BJ (cell line): ENCODE data around the gene F2. TPM values are rescaled to one million over a fixed set of nuclear protein-coding genes. Genes with fewer than 3 reads are reported as not detected.

Experiments
- CTCF ChIA-PET: fragments of 350-600 bp; formaldehyde crosslinking; extraction: SDS; loops from one replicate; lab custom pipeline; 2021; ENCODE audit warnings: antibody characterized with exemption, inconsistent platforms; lab: Yijun Ruan, JAX
- POLR2A ChIA-PET: fragments of 300-600 bp; sonication (Branson Sonifier 250); formaldehyde crosslinking; extraction: SDS; loops from one replicate; lab custom pipeline; 2021; ENCODE audit warnings: antibody characterized with exemption; lab: Charles Lee
- DNase-seq: peaks from one replicate; pipeline ENCODE4 v3.0.0-alpha.2; 2011; ENCODE audit warnings: low read depth
- H3K27me3 ChIP-seq: 2 replicates; pipeline ENCODE4 v1.6.0; 2011; ENCODE audit warnings: low read length; ENCODE audit not compliant: control insufficient read depth, insufficient read depth
- H3K36me3 ChIP-seq: 2 replicates; pipeline ENCODE4 v1.5.1; 2011; ENCODE audit warnings: low read length; ENCODE audit not compliant: control insufficient read depth, insufficient read depth
- H3K4me3 ChIP-seq: 2 replicates; pipeline ENCODE4 v1.5.1; 2011; ENCODE audit warnings: low read depth, mild to moderate bottlenecking, control low read depth, low read length
- polyA plus RNA-seq: library from polyadenylated mRNA; depleted of rRNA; stranded (reverse); fragments of >200 nt; gene quantifications from 2 replicates; pipeline ENCODE4 v1.2.3, GENCODE V29; 2011
- TF ChIP-seq, protein P1 (sequence below): IDR thresholded peaks from 2 replicates; pipeline ENCODE4 v1.5.1; 2011; ENCODE audit warnings: low read depth, mild to moderate bottlenecking, control low read depth, inconsistent platforms, low read length, moderate library complexity; ENCODE audit not compliant: insufficient read depth

The F2 gene
- polyA plus RNA-seq, 1 experiment: 0.05 TPM

DNA sequence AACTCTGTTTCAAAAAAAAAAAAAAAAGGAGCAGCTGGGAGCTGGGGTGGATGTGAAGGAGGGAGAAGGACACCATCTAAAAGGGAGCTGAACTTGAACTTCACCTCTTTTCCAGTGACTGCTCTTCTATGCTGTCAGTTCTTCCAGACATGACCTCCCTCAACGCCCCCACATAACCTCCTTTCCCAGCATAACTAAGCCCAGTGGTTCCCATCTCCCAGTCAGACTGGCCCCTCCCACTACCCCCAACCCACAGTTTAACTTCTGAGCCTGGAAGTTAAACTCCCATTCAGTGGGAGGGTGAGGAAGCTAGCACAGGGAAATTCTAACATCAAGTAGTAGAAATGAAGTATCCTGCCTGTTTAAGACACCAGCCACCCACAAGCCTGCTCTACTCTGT lies 20.4 kb upstream of the F2 start:
- TF ChIP-seq, protein P1, sequence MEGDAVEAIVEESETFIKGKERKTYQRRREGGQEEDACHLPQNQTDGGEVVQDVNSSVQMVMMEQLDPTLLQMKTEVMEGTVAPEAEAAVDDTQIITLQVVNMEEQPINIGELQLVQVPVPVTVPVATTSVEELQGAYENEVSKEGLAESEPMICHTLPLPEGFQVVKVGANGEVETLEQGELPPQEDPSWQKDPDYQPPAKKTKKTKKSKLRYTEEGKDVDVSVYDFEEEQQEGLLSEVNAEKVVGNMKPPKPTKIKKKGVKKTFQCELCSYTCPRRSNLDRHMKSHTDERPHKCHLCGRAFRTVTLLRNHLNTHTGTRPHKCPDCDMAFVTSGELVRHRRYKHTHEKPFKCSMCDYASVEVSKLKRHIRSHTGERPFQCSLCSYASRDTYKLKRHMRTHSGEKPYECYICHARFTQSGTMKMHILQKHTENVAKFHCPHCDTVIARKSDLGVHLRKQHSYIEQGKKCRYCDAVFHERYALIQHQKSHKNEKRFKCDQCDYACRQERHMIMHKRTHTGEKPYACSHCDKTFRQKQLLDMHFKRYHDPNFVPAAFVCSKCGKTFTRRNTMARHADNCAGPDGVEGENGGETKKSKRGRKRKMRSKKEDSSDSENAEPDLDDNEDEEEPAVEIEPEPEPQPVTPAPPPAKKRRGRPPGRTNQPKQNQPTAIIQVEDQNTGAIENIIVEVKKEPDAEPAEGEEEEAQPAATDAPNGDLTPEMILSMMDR: no peak
- H3K4me3 ChIP-seq: no peak overlapping the region
- CTCF ChIA-PET: interaction anchor here (1.0 to 1.2 kb wide), 2 partner anchors 10 to 24 kb away, joined by 3 to 4 read pairs; no protein-coding TSS in a partner anchor

DNA sequence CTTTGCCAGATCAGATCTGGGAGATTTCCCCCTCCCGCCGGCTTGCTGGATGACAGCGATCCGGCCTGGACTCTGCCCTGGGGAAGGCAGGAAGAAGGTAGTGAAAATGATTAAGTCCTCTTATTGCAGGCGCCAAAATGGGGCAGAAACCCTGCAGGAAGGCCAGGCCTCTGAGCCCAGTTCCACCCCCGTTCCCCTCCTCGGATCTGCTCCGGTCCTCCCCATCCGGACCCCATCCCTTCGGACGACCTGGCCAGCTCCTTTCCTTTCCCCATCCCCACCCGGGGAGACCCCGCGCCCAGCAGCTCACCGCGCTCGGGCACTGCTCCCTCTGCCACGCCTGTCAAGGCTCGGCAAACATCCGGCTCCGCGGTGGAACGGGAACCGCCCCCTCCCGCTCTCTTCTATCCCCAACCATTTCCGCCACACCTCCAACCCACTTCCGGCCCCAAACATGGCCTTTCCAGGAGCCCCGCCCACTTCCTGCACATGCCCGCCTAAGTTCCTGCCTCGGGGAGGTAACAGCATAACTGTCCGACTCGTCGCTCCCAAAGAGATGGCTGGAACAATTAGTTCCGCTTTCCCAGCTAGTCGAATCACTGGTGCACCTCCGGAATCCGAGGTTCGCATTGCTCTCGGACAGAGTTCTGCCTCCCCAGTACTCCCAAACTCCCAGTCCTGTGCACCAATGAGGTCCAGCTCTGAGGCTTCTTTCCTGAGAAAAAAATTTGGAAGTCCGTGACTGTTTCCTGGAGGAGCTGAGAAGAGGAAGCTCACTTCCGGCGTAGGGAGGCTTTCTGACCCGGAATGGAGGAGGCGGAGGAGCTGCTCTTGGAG lies 18.6 kb upstream of the F2 start, which contains the start of the genes ARHGAP1 and ZNF408:
ARHGAP1 (minus strand) TSS at position 379 of the 837 bp plus-strand sequence. CDS start 4,512 bp downstream, outside the sequence.
ZNF408 (plus strand) TSS at position 791 of the 837 bp plus-strand sequence; CDS start at position 808, 17 bp downstream.
- H3K36me3 ChIP-seq: peaks cover 31% of the 10 kb centered on the region
- CTCF ChIA-PET: interaction anchor here (1.1 kb wide), 1 partner anchor 11 kb away, joined by 3 read pairs; no protein-coding TSS in a partner anchor
- DNase-seq: peak; percentile 87

More for the DNA sequence above, 20.4 kb upstream of the F2 start:
- DNase-seq: no peak
- POLR2A ChIA-PET: no interaction called here
- Histone ChIP-seq H3K27me3 (no peaks in the 10 kb centered on the region), H3K36me3 (peaks cover 30% of the 10 kb centered on the region)

DNA sequence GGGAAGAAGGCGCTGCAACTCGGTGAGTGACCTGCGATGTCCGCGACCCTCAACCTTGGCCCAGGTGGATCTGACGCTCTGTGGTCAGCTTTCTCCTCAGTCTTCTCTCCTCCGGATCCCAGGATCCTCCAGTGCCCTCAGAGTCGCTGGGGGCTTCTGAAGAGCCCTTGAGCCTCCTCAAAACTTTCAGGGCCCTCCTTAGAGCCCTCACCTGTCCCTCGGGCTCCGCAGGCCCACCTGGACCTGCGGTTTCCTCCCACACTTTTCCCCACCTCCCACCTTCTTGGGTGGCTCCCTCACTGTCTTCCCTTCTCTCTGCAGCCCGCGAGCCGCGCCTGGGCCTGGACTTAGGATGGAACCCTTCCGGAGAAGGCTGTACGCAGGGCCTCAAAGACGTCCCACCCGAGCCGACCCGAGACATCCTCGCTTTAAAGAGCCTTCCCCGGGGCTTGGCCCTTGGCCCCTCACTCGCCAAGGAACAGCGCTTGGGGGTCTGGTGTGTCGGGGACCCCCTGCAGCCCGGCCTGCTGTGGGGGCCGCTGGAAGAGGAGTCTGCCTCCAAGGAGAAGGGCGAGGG lies 17.8 kb upstream of the F2 start:
- POLR2A ChIA-PET: interaction anchor here (1.5 kb wide), 1 partner anchor 10 kb away, joined by 3 read pairs; no protein-coding TSS in a partner anchor
- Histone ChIP-seq H3K36me3 (peaks cover 31% of the 10 kb centered on the region), H3K27me3 (no peaks in the 10 kb centered on the region), H3K4me3 (peak overlapping the region; percentile 92)
- TF ChIP-seq, protein P1: no peak
- CTCF ChIA-PET: interaction anchor here (1.1 to 1.3 kb wide), 2 partner anchors 10 to 13 kb away, joined by 3 to 4 read pairs; no protein-coding TSS in a partner anchor
- DNase-seq: no peak

More for the DNA sequence above, 18.6 kb upstream of the F2 start, which contains the start of the genes ARHGAP1 and ZNF408:
- TF ChIP-seq, protein P1: no peak
- POLR2A ChIA-PET: interaction anchor here (1.5 kb wide), 1 partner anchor 11 kb away, joined by 3 read pairs; no protein-coding TSS in a partner anchor
- H3K27me3 ChIP-seq: no peaks in the 10 kb centered on the region
- H3K4me3 ChIP-seq: peak within 1 kb of the TSS; percentile 92

- no peaks in the 10 kb centered on the region for H3K27me3 ChIP-seq
- CTCF ChIA-PET: no interaction called here
- TF ChIP-seq, protein P1: no peak
- DNase-seq: no peak
- POLR2A ChIA-PET: no interaction called here
- no peak overlapping the region for H3K4me3 ChIP-seq
- H3K36me3 ChIP-seq: peaks cover 28% of the 10 kb centered on the region
Observed at GRCh38 chr11:46705070-46705688, 13.8 kb upstream of the F2 start.
